A549 (cell line): ENCODE results near the gene MORN4. TPM values are rescaled to one million over a fixed set of nuclear protein-coding genes. Genes with fewer than 3 reads are reported as not detected.
"Not testable (repeated sequence)": the region's sequence is repeated elsewhere in the genome, so short reads cannot be mapped to it uniquely, and the experiment has no call there.

Experiments used
- ATAC-seq, 2 experiments: fragments of 200-7000 bp in 1 of 2; fragments of >200 bp in 1 of 2; cut with Nextera tagmentation in 1 of 2; cut with Tn5 transposase in 1 of 2; 3 replicates each; pipeline versions ENCODE4 v1.8.0 to v1.9.1; 2018 to 2020; ENCODE audit warnings: mild to moderate bottlenecking in 1 of 2, moderate library complexity in 1 of 2
- CTCF ChIA-PET: fragments of 300-600 bp; sonication (Branson Sonifier 250); formaldehyde crosslinking; extraction: SDS; loops from one replicate; lab custom pipeline; 2021; ENCODE audit warnings: antibody characterized with exemption, inconsistent platforms; lab: Yijun Ruan, JAX
- POLR2A ChIA-PET: fragments of 350-600 bp; formaldehyde crosslinking; extraction: SDS; loops from one replicate; lab custom pipeline; 2021; ENCODE audit warnings: antibody characterized with exemption, inconsistent platforms; lab: Yijun Ruan, JAX
- DNase-seq, 2 experiments: peaks; one replicate each; pipeline versions ENCODE4 v3.0.0 to v3.0.0-alpha.2; 2011 to 2016; ENCODE audit warnings: low read depth in 1 of 2, low spot score in 1 of 2
- FAIRE-seq: peaks from 2 replicates; lab custom pipeline; 2011; peaks lifted over from hg19 to GRCh38; lab: Jason Lieb, UNC
- H3K27ac ChIP-seq, 2 experiments: fragments of >200 bp; sonication (Bioruptor Twin); formaldehyde crosslinking; 3 replicates each; pipeline ENCODE4 v1.5.1; 2016 to 2017
- H3K4me1 ChIP-seq: fragments of >200 bp; sonication (Bioruptor Twin); formaldehyde crosslinking; 3 replicates; pipeline ENCODE4 v1.6.1; 2016
- H3K4me2 ChIP-seq: fragments of >200 bp; sonication (Bioruptor Twin); formaldehyde crosslinking; 3 replicates; pipeline ENCODE4 v1.6.1; 2016
- H3K4me3 ChIP-seq: fragments of >200 bp; sonication (Bioruptor Twin); formaldehyde crosslinking; 3 replicates; pipeline ENCODE4 v1.5.1; 2016
- H3K9me3 ChIP-seq: fragments of >200 bp; sonication (Bioruptor Twin); formaldehyde crosslinking; 3 replicates; pipeline ENCODE4 v1.6.1; 2016
- BHLHE40 ChIP-seq: IDR thresholded peaks from 2 replicates; pipeline ENCODE4 v1.6.1; 2012; ENCODE audit warnings: low read depth, low read length, inconsistent platforms
- CEBPB ChIP-seq, 2 experiments: fragments of >200 bp in 1 of 2; sonication (Bioruptor Twin) in 1 of 2; formaldehyde crosslinking in 1 of 2; IDR thresholded peaks; 2 replicates each; pipeline ENCODE4 v1.6.1; 2012 to 2016
- EP300 ChIP-seq, 2 experiments: fragments of >200 bp; sonication (Bioruptor Twin); formaldehyde crosslinking; IDR thresholded peaks; 2 replicates in 1 of 2; 3 replicates in 1 of 2; pipeline ENCODE4 v1.6.1; 2016 to 2017
- ESRRA ChIP-seq: fragments of 150-350 bp; IDR thresholded peaks from 2 replicates; pipeline ENCODE4 v1.6.1; 2014; ENCODE audit warnings: mild to moderate bottlenecking, low read length, borderline replicate concordance
- FOSB ChIP-seq: fragments of 250-450 bp; sonication (Bioruptor Pico); IDR thresholded peaks from 2 replicates; pipeline ENCODE4 v1.5.0; 2020; ENCODE audit warnings: mild to moderate bottlenecking, moderate library complexity
- GATA3 ChIP-seq: IDR thresholded peaks from 2 replicates; pipeline ENCODE4 v1.6.1; 2012; ENCODE audit warnings: borderline replicate concordance
- JUN ChIP-seq, 2 experiments: fragments of >200 bp; sonication (Bioruptor Twin); formaldehyde crosslinking; IDR thresholded peaks; 2 replicates in 1 of 2; 3 replicates in 1 of 2; pipeline ENCODE4 v1.6.1; 2016 to 2017
- KDM1A ChIP-seq: fragments of 200-600 bp; sonication (generic); IDR thresholded peaks from 2 replicates; pipeline ENCODE4 v1.6.1; 2016; ENCODE audit warnings: low read depth, mild to moderate bottlenecking
- KDM5A ChIP-seq: fragments of 200-600 bp; sonication (generic); IDR thresholded peaks from 2 replicates; pipeline ENCODE4 v1.6.1; 2016; ENCODE audit warnings: antibody characterized with exemption, mild to moderate bottlenecking
- MAFK ChIP-seq: fragments of 450-650 bp; IDR thresholded peaks from 2 replicates; pipeline ENCODE4 v1.6.1; 2014; ENCODE audit not compliant: partially characterized antibody
- MAZ ChIP-seq: fragments of 150-350 bp; IDR thresholded peaks from 2 replicates; pipeline ENCODE4 v1.6.1; 2014; ENCODE audit warnings: antibody characterized with exemption, low read depth, low read length, borderline replicate concordance
- NFE2L2 ChIP-seq: fragments of 150-350 bp; conservative IDR thresholded peaks from 2 replicates; pipeline ENCODE4 v1.6.1; 2014; ENCODE audit warnings: low read length
- NR3C1 ChIP-seq: fragments of >200 bp; sonication (Bioruptor Twin); formaldehyde crosslinking; IDR thresholded peaks from 3 replicates; pipeline ENCODE4 v1.6.1; 2017
- PHF8 ChIP-seq: fragments of 200-600 bp; sonication (generic); IDR thresholded peaks from 2 replicates; pipeline ENCODE4 v1.6.1; 2016; ENCODE audit warnings: low read depth, mild to moderate bottlenecking, antibody characterized with exemption, moderate library complexity, borderline replicate concordance
- RARB ChIP-seq: fragments of 250-450 bp; sonication (Bioruptor Pico); IDR thresholded peaks from 2 replicates; pipeline ENCODE4 v1.8.0; 2021; ENCODE audit warnings: mild to moderate bottlenecking, moderate library complexity
- ZFP36 ChIP-seq: fragments of 450-650 bp; IDR thresholded peaks from 2 replicates; pipeline ENCODE4 v1.6.1; 2014; ENCODE audit warnings: borderline replicate concordance; ENCODE audit not compliant: partially characterized antibody
- ZNF302 ChIP-seq: fragments of 250-450 bp; sonication (Bioruptor Pico); IDR thresholded peaks from 2 replicates; pipeline ENCODE4 v1.9.0; 2021; ENCODE audit warnings: inconsistent platforms, mild to moderate bottlenecking, moderate library complexity
- WGBS: methylation state at CpG from one replicate; pipeline ENCODE4 v1.1.6; 2017; ENCODE audit errors: missing lambda C conversion rate; 5-methylcytosine and 5-hydroxymethylcytosine counted together
- polyA plus RNA-seq, 4 experiments: library from polyadenylated mRNA; depleted of rRNA in 3 of 4; stranded (reverse); fragments of >200 nt; fragmentation: RNase III in 1 of 4; extraction: RNeasy Plus Mini Kit Qiagen cat#74134 plus additional on column Dnase treatment in 1 of 4; gene quantifications; 2 replicates in 3 of 4; 3 replicates in 1 of 4; pipeline ENCODE4 v1.2.3, GENCODE V29; 2011 to 2017
- TF ChIP-seq, protein P1 (sequence below): fragments of 200-600 bp; sonication (generic); IDR thresholded peaks from 2 replicates; pipeline ENCODE4 v1.6.1; 2016; ENCODE audit warnings: antibody characterized with exemption, mild to moderate bottlenecking, moderate library complexity
- TF ChIP-seq, protein P2 (sequence below): fragments of 150-350 bp; IDR thresholded peaks from 2 replicates; pipeline ENCODE4 v1.6.1; 2014; ENCODE audit warnings: low read depth, mild to moderate bottlenecking, low read length
- TF ChIP-seq, protein P3 (sequence below): fragments of 250-450 bp; sonication (Bioruptor Pico); IDR thresholded peaks from 2 replicates; pipeline ENCODE4 v1.5.0; 2020; ENCODE audit warnings: low read depth, mild to moderate bottlenecking, moderate library complexity
- TF ChIP-seq, protein P4 (sequence below): fragments of >200 bp; sonication (Bioruptor Twin); formaldehyde crosslinking; IDR thresholded peaks from 3 replicates; pipeline ENCODE4 v1.5.1; 2016
- TF ChIP-seq, protein P5 (sequence below): fragments of >200 bp; sonication (Bioruptor Twin); formaldehyde crosslinking; IDR thresholded peaks from 3 replicates; pipeline ENCODE4 v1.6.1; 2016
- TF ChIP-seq, protein P6 (sequence below): IDR thresholded peaks from 2 replicates; pipeline ENCODE4 v1.6.1; 2012
- TF ChIP-seq, protein P7 (sequence below): fragments of >200 bp; sonication (Bioruptor Twin); formaldehyde crosslinking; IDR thresholded peaks from 2 replicates; pipeline ENCODE4 v1.6.1; 2016

MORN4 gene
- polyA plus RNA-seq, 2 of the 4 experiments (the other 2 are of a cell fraction), result 8.9 to 13.8 TPM

DNA sequence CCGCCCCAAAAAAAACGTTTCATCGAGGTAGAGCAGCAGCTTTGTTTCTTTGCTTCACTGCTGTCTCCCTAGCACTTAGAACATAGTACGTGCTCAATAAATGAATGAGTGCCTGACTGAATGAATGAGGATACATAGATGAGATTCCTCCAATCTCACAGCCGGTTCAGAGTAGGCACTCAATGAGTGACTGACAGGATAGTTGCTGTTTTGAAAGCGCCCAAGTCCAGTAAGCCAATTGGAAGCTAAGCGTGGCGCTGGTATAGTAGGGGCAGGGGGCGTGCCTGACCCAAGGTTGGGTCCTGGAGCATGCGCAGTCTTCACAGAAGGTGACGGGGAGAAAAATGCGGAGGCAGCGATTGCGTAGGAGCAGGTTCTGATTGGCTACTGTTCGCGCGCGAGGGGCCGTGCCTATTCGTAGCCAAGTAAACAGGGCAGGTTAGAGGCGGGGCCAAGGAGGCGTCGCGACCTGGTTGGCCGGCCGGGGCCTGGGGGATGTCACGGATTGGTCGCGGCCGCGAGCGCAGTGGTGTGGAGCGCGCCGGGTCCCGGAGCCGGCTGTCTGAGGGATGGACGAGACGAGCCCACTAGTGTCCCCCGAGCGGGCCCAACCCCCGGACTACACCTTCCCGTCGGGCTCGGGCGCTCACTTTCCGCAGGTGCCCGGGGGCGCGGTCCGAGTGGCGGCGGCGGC lies 7.0 kb upstream of the MORN4 start, which contains the start of gene PI4K2A (continued):
- TF ChIP-seq, protein P1, sequence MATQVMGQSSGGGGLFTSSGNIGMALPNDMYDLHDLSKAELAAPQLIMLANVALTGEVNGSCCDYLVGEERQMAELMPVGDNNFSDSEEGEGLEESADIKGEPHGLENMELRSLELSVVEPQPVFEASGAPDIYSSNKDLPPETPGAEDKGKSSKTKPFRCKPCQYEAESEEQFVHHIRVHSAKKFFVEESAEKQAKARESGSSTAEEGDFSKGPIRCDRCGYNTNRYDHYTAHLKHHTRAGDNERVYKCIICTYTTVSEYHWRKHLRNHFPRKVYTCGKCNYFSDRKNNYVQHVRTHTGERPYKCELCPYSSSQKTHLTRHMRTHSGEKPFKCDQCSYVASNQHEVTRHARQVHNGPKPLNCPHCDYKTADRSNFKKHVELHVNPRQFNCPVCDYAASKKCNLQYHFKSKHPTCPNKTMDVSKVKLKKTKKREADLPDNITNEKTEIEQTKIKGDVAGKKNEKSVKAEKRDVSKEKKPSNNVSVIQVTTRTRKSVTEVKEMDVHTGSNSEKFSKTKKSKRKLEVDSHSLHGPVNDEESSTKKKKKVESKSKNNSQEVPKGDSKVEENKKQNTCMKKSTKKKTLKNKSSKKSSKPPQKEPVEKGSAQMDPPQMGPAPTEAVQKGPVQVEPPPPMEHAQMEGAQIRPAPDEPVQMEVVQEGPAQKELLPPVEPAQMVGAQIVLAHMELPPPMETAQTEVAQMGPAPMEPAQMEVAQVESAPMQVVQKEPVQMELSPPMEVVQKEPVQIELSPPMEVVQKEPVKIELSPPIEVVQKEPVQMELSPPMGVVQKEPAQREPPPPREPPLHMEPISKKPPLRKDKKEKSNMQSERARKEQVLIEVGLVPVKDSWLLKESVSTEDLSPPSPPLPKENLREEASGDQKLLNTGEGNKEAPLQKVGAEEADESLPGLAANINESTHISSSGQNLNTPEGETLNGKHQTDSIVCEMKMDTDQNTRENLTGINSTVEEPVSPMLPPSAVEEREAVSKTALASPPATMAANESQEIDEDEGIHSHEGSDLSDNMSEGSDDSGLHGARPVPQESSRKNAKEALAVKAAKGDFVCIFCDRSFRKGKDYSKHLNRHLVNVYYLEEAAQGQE, result no peak
- TF ChIP-seq NR3C1 (no peak), MAZ (no peak), KDM1A (no peak), NFE2L2 (no peak), GATA3 (no peak), KDM5A (no peak), ESRRA (no peak), EP300 (IDR thresholded peaks at IDR 0.05) (no peak), ZNF302 (CRISPR knock-in tag) (no peak), JUN (IDR thresholded peaks at IDR 0.05) (no peak; a peak in 1 of 5 replicates), ZFP36 (no peak), MAFK (peak; percentile 99), CEBPB (IDR thresholded peaks at IDR 0.05) (peak in 1 of 2 experiments; percentile 54; a peak in 1 of 4 replicates), RARB (CRISPR knock-in tag) (no peak), PHF8 (no peak; the same call in 1 of the 2 replicates), BHLHE40 (no peak), FOSB (no peak)
- TF ChIP-seq, protein P2, sequence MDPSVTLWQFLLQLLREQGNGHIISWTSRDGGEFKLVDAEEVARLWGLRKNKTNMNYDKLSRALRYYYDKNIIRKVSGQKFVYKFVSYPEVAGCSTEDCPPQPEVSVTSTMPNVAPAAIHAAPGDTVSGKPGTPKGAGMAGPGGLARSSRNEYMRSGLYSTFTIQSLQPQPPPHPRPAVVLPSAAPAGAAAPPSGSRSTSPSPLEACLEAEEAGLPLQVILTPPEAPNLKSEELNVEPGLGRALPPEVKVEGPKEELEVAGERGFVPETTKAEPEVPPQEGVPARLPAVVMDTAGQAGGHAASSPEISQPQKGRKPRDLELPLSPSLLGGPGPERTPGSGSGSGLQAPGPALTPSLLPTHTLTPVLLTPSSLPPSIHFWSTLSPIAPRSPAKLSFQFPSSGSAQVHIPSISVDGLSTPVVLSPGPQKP, result no peak
- TF ChIP-seq, protein P3, sequence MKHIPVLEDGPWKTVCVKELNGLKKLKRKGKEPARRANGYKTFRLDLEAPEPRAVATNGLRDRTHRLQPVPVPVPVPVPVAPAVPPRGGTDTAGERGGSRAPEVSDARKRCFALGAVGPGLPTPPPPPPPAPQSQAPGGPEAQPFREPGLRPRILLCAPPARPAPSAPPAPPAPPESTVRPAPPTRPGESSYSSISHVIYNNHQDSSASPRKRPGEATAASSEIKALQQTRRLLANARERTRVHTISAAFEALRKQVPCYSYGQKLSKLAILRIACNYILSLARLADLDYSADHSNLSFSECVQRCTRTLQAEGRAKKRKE (CRISPR knock-in tag), result no peak
- TF ChIP-seq, protein P4, sequence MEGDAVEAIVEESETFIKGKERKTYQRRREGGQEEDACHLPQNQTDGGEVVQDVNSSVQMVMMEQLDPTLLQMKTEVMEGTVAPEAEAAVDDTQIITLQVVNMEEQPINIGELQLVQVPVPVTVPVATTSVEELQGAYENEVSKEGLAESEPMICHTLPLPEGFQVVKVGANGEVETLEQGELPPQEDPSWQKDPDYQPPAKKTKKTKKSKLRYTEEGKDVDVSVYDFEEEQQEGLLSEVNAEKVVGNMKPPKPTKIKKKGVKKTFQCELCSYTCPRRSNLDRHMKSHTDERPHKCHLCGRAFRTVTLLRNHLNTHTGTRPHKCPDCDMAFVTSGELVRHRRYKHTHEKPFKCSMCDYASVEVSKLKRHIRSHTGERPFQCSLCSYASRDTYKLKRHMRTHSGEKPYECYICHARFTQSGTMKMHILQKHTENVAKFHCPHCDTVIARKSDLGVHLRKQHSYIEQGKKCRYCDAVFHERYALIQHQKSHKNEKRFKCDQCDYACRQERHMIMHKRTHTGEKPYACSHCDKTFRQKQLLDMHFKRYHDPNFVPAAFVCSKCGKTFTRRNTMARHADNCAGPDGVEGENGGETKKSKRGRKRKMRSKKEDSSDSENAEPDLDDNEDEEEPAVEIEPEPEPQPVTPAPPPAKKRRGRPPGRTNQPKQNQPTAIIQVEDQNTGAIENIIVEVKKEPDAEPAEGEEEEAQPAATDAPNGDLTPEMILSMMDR, result no peak
- TF ChIP-seq, protein P5, sequence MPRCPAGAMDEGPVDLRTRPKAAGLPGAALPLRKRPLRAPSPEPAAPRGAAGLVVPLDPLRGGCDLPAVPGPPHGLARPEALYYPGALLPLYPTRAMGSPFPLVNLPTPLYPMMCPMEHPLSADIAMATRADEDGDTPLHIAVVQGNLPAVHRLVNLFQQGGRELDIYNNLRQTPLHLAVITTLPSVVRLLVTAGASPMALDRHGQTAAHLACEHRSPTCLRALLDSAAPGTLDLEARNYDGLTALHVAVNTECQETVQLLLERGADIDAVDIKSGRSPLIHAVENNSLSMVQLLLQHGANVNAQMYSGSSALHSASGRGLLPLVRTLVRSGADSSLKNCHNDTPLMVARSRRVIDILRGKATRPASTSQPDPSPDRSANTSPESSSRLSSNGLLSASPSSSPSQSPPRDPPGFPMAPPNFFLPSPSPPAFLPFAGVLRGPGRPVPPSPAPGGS, result 0 out of 3 replicates have a peak, but pooled peaks have one; percentile 30
- TF ChIP-seq, protein P6, sequence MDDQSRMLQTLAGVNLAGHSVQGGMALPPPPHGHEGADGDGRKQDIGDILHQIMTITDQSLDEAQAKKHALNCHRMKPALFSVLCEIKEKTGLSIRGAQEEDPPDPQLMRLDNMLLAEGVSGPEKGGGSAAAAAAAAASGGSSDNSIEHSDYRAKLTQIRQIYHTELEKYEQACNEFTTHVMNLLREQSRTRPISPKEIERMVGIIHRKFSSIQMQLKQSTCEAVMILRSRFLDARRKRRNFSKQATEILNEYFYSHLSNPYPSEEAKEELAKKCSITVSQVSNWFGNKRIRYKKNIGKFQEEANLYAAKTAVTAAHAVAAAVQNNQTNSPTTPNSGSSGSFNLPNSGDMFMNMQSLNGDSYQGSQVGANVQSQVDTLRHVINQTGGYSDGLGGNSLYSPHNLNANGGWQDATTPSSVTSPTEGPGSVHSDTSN, result no peak
- TF ChIP-seq, protein P7, sequence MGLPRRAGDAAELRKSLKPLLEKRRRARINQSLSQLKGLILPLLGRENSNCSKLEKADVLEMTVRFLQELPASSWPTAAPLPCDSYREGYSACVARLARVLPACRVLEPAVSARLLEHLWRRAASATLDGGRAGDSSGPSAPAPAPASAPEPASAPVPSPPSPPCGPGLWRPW, result no peak

DNA sequence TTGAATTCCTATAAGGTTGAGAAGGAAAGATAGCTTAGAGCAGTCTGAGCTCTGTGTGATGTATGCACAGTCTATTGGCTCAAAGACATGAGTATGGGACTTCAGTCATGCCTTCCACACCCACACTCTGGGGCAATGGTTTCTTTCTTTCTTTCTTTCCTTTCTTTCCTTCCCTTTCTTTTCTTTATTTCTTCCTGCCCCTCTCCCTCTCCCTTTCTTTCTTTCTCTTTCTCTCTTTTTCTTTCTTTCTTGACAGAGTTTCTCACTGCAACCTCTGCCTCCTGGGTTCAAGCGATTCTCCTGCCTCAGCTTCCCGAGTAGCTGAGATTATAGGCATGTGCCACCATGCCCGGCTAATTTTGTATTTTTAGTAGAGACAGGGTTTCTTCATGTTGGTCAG lies 5.8 kb upstream of the MORN4 start:
- H3K9me3 ChIP-seq, POLR2A ChIA-PET, DNase-seq, FAIRE-seq, H3K27ac ChIP-seq, ATAC-seq, H3K4me2 ChIP-seq, H3K4me3 ChIP-seq: not testable (repeated sequence)
- WGBS, result 77% methylated on average over 3 of the region's 3 CpGs
- CTCF ChIA-PET, result interaction anchor here (0.6 to 1.4 kb wide), 6 partner anchors 8 to 86 kb away, joined by 3 to 4 read pairs (median 3); partner anchors contain the start of gene ANKRD2
- peaks cover 15% of the 10 kb centered on the region for H3K4me1 ChIP-seq
